ENCODE results near the gene TTBK2.
"Not testable (repeated sequence)": the region's sequence is repeated elsewhere in the genome, so short reads cannot be mapped to it uniquely, and the experiment has no call there.

The TTBK2 gene

DNA sequence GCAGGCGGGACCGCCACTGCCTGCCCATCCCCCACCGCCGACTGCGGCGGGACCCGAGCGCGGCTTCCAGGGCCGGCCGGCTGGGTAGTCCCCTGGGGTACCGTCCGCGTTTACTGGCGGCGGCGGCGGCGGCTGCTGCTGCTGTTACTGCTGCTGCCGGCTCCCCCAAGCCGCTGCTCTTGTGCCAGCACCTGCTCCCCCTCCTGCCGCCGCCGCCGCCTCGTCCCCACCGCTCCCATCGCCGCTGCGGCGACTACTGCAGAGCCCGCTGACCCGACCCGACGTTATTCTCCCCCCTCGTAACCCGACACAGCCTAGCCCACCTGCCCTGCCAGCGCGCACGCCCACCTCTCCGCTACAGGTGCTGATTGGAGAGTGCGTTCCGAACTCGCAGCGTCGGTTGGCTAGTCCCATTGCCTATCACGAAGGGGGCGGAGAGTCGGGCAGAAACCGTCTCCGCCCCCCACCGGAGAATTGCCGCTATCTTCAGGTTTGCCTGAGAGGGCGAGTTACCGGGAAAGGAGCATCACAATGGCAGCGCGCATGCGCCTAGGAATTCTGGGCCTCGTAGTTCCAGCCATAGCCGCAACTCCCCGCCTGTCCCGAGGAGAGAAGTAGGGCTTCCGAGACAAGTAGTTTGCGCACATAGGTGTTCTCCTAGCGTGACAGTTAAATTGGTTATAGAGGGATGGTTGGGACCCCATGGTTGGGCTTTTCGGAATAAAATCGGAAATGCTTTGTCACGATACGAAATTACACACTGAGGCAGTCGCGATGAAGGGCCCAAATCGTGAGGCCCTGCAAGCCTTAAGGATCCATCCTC is at the start of gene TTBK2:
TTBK2 (minus strand) TSS at position 260 of the 823 bp plus-strand sequence. CDS start 42,161 bp downstream, outside the sequence.
- DNase-seq = peak; percentile 98

GRCh38 chr15:42964476-42964875 is 43.9 kb upstream of the TTBK2 start:
- DNase-seq = no peak

- DNase-seq = no peak
Measured at GRCh38 chr15:42955518-42955917, 34.9 kb upstream of the TTBK2 start.

DNA sequence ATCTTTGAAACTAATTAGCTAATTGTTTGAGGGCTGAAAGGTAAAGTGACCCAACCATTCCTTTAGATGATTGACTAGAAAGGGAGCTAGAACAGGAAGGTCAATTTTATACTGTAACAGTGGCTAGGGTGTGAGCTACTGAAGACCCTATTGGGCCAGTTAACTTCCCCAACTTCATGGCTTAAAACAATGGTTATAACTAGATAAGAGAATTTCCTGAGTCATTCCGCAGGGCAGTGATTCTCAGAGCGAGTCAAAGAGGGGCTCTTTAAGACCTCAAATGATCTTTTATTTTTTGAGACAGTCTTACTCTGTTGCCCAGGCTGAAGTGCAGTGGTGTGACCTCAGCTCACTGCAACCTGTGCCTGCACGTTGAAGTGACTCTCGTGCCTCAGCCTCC is 33.7 kb upstream of the TTBK2 start:
- DNase-seq = no peak

- not testable (repeated sequence) for DNase-seq
Measured at GRCh38 chr15:42948898-42949297, 28.3 kb upstream of the TTBK2 start.

- DNase-seq = no peak
Measured at GRCh38 chr15:42940527-42940926, 19.9 kb upstream of the TTBK2 start.

GRCh38 chr15:42939841-42940240 is 19.3 kb upstream of the TTBK2 start:
- no peak for DNase-seq

- no peak for DNase-seq
Measured at GRCh38 chr15:42937143-42937542, 16.6 kb upstream of the TTBK2 start.

DNA sequence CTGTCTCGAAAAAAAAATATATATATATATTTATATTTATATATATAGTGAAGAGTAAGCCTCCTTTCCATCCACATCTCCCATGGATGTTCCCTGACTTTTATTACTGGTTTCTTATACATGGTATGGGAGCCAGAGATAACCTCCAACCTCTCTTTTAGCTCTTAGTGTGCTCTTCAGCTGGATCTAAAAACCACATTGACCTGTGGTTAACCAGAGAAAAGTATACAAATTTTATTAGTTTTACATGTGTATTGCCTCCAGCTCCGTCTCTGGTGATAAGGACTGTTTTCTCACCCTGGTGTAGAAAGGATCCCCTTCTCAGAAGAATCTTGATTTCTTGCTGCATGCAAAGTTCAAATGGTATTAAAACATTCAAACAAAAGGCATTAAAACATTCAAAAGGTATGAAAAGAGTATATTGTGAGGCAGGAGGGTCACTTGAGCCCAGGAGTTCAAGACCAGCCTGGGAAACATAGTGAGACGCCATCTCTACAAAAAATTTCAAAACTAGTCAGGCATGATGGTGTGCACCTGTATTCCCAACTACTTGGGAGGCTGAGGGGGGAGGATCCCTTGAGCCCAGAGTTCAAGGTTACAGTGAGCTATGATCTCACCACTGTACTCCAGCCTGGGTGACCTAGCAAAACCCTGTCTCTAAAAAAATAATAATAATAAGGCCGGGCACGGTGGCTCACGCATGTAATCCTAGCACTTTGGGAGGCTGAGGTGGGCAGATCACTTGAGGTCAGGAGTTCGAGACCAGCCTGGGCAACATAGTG is 13.5 kb upstream of the TTBK2 start:
- DNase-seq = no peak

- no peak for DNase-seq
Measured at GRCh38 chr15:42932833-42933515, 12.4 kb upstream of the TTBK2 start.

DNA sequence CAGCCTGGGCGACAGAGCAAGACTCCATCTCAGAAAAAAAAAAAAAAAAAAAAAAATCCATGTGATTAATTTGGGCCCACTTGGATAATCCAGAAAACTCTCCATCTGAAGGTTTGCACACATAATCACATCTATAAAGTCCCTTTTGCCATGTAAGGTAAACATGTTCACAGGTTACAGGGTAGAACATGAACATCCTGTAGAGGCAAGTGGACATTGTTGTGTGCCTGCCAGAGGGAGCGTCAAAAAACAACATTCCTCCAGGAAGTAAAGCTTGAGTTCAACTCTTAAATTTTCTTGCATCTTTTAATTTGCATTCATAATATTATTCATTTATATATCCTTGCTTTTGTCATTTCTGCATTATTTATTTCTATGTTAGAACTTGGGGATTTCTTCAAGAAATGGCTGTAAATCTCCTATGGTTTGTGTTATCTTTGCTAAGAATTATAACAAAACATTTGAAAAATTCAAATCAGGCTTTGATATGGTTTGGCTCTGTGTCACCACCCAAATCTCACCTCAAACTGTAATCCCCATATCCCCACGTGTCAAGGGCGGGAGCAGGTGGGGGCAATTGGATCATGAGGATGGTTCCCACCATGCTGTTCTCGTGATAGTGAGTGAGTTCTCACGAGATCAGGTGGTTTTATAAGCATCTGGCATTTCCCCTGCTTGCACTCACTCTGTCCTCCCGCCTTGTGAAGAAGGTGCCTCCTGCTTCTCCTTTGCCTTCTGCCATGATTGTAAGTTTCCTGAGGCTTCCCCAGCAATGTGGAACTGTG is 11.3 kb upstream of the TTBK2 start:
- no peak for DNase-seq

DNA sequence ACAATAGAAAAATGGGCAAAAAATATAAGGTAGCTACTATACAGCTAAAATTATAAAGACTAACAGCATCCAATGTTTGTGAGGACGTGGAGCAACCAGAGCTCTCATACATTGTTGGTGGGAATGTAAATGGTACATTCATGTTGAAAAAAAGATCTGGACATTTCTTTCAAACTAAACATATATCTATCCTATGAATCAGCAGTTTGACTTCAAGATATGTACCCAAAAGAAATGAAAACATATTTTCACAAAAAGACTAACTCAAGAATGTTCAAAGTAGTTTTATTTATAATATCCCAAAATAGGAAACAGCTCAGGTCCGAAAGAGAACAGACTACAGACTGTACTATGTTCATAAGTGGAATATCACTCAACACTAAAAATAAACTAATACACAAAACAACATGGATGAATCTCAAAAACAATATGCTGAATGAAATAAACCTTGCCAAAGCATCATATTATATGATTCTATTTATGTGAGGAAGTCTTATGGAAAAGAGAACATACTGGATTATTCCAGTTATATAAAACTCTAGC is 8.8 kb upstream of the TTBK2 start:
- no peak for DNase-seq

DNA sequence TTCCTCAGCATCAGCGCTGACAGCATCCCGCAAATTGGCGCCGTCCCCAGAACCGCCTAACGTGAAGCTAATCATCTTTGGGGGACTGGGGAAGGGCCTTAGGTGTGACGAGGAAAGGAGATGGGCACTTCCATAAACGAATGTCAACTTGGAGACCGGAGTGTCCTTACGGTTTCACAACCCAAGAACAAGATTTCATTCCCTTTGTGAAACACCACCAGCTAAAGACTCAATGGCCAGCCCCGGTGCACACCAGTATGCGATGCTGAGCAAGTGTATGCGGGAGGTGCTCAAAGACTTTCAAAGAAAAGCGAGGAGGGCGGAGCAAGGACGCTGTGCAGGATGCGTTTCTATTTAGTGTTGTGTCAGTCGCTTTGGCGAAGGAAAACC is 759 bp upstream of the TTBK2 start:
- DNase-seq = no peak

DNA sequence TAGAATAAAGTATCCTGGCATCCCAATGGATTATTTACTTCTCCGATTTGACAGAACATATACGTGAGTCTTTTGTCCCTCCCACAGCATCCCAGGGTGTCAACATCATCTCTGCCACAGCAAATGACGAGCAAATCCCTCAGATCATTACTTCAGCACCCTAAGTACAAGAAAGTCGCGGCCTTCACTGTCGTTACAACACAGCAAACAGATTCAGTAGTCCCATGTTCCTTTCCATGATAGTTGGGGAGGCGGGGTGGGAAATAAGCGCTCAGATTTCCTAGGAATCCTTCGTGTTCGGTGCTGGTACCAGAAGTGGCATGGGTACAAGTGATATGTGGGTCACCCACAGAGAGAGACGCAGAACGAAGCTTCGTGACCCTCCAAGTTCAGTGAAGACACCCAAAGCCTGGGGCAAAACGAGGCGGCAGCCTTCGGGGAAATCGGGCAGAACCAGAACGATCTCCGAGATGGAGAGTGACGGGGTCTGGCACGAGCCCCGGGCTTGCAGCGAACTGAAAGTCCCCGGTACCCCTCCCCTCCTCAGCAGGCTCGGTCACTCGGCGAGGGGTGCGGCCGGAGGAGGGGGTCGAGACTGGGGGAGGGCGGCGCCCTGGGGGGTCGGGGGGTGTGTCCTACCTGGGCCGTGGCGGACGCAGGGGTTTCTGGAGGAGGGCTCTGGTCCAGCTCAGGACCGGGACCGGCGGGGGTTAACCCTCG is 619 bp downstream of the TTBK2 start:
- peak; percentile 32 for DNase-seq

- DNase-seq = no peak
Measured at GRCh38 chr15:42919308-42919707, 1.3 kb downstream of the TTBK2 start.

DNA sequence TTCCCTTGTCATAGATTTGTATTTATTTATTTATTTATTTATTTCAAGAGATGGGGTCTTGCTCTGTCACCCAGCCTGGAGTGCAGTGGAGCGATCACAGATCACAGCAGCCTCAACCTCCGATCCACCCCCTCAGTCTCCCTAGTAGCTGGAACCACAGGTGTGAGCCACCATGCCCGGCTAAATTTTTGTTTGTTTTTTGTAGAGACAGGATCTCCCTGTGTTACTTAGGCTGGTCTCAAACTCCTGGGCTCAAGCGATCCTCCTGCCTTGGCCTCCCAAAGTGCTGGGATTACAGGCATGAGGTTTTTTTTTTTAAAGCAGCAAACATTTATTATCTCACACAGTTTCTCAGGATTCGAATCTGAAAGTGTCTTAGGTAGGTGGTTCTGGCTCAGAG is 2.5 kb downstream of the TTBK2 start:
- DNase-seq = no peak

DNA sequence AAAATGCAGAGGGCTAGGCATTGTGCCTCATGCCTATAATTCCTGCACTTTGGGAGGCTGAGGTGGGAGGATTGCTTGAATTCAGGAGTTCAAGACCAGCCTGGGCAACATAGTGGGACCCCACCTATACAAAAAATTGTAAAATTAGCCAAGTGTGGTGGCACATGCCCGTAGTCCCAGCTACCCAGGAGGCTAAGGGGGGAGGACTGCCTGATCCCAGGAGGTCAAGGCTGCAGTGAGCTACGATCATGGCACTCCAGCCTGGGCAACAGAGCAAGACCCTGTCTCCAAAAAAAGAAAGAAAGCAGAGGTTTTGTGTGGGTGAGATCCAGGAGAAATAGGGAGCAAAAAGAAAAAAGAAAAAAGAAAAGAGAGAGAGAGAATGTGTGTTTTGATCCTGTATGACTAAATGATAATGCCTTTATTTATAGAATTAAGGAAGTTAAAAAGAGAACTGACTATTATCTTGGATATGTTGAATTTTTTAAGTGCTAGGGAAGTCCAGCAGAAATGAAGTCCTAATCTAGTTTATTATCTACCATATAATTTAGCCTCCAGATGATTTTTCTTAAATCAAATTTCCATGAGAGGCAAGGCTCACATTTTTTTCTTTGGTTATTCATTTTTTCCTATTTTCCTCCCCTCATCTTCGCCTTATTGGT is 4.8 kb downstream of the TTBK2 start:
- DNase-seq = no peak

DNA sequence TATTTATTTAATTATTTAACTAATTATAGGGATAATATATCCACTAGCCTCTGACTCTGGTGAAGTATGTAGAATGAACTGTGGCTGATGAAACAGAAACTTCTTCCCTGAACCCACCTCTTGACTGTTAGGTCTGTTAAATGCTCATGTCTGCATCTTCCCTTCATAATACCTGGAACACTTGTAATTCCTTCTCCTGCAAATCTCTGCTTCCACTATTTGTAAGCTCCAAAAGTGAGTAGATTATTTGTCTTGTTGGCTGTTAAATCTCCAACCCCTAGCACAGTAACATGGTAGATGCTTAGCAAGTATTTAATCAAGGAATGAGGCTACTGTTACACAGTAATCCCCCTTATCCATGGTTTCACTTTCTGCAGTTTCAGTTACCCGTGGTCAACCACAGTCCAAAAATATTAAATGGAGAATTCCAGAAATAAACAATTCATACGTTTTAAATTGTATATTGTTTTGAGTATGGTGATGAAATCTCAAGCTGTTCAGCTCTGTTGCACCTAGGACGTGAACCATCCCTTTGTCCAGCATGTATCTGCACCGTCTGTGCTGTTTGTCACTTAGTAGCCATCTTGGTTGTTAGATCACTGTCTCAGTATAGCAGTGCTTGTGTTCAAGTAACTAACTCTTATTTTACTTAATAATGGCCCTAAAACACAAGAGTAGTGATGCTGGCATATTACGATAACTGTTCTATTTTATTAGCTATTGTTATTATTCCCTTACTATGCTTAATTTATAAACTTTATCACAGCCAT is 5.7 kb downstream of the TTBK2 start:
- DNase-seq = peak; percentile 14

DNA sequence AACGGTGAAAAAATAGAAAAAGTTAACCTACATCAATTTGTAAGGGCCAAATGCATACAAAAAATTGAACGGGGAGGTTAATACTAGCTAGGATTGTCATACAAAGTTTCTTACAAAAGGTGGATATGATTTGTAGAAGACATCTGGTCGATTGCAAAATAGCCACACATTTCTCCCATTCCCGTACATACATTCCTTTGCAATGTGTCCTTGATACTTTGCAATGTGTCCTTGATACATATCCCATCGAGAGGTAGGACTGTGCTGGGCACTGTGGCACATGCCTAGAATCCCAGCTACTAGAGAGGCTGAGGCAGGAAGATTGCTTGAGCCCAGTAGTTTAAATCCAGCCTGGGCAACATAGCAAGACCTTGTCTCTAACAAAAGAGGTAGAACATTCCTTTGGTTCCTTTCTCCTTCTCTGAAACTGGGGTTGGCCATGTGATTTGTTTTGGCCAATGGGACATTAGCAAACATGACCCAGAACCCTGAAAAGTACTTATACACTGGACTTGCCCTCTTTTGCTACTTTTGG is 9.5 kb downstream of the TTBK2 start:
- DNase-seq = no peak

DNA sequence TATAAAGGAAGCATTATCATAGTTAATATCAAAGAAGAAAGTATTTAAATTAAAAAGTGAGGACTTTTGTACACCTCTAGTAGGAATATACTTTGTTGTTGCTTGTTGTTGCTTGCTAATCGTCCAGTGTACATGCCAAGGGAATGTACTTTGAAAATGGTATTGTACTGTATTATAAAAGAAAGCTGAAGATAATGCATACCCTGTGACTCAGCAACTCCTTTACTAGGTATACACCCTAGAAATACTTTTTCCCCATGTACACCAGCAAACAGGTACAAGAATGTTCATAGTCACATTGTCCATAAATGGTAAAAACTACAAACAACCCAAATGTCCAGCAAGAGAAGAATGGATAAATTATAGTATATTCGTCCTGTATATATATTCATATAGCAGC is 12.0 kb downstream of the TTBK2 start:
- no peak for DNase-seq

Measured in NCI-H510A treated with DMSO at 0.1 percent for 48 hours (cell line).